K562 (cell line): Measurements from ENCODE around the gene PKD1.

ENCODE experiments used
- FOXM1 ChIP-seq, 2 experiments: fragments of 450-650 bp in 1 of 2; sonication (generic) in 1 of 2; formaldehyde crosslinking in 1 of 2; IDR thresholded peaks; 2 replicates each; pipeline versions ENCODE4 v1.6.1 to v1.9.0; 2017 to 2022; ENCODE audit warnings: low read depth in 2 of 2, mild to moderate bottlenecking in 2 of 2, missing genetic modification reagents in 1 of 2, moderate library complexity in 1 of 2
- ZBTB33 ChIP-seq: sonication (generic); formaldehyde crosslinking; IDR thresholded peaks from 2 replicates; pipeline ENCODE4 v1.8.1; 2023; ENCODE audit warnings: mild to moderate bottlenecking, missing genetic modification reagents

GRCh38 chr16:2063861-2064260 is 71.8 kb downstream of the PKD1 start:
- TF ChIP-seq ZBTB33 (CRISPR knock-in tag) (no peak), FOXM1 (IDR thresholded peaks at IDR 0.05; ENCODE audit: low read depth) (no peak), FOXM1 (CRISPR knock-in tag; IDR thresholded peaks at IDR 0.05; ENCODE audit: low read depth) (no peak)
